GM12872 (cell line): ENCODE measurements around the gene ARHGAP10.

Experiments
- CTCF ChIP-seq: IDR thresholded peaks from 3 replicates; pipeline ENCODE4 v1.5.1; 2011; ENCODE audit warnings: low read depth, mild to moderate bottlenecking, low read length, moderate library complexity; ENCODE audit not compliant: insufficient read depth

Gene ARHGAP10

GRCh38 chr4:147836807-147837206 lies 104.9 kb downstream of the ARHGAP10 start:
- TF ChIP-seq CTCF = no peak

- TF ChIP-seq CTCF = peak; percentile 55
Observed at GRCh38 chr4:147837435-147837834, 105.5 kb downstream of the ARHGAP10 start.

GRCh38 chr4:147837854-147838253 lies 106.0 kb downstream of the ARHGAP10 start:
- TF ChIP-seq CTCF = no peak

- TF ChIP-seq CTCF = no peak
Observed at GRCh38 chr4:147839200-147839599, 107.3 kb downstream of the ARHGAP10 start.

- no peak for TF ChIP-seq CTCF
Observed at GRCh38 chr4:147839663-147840062, 107.8 kb downstream of the ARHGAP10 start.

GRCh38 chr4:147840838-147841738 lies 109.2 kb downstream of the ARHGAP10 start:
- TF ChIP-seq CTCF = no peak

- no peak for TF ChIP-seq CTCF
Observed at GRCh38 chr4:147842573-147842972, 110.7 kb downstream of the ARHGAP10 start.
